ENCODE measurements around the gene TBC1D25.

TBC1D25 gene

GRCh38 chrX:48514868-48515460 is 24.6 kb upstream of the TBC1D25 start:
- TF ChIP-seq RAD21 (IDR thresholded peaks at IDR 0.05; ENCODE audit: low read depth) = no peak
- TF ChIP-seq NFIC (IDR thresholded peaks at IDR 0.05) = no peak
- no peak for TF ChIP-seq EGR1 (IDR thresholded peaks at IDR 0.05)
- no peak for TF ChIP-seq MAX (IDR thresholded peaks at IDR 0.05)
- no peak for TF ChIP-seq ZBTB7A (IDR thresholded peaks at IDR 0.05; ENCODE audit: low read depth)
- TF ChIP-seq CEBPB (IDR thresholded peaks at IDR 0.05) = no peak
- TF ChIP-seq YY1 (IDR thresholded peaks at IDR 0.05; ENCODE audit: low read depth) = no peak
- no peak for TF ChIP-seq EP300 (IDR thresholded peaks at IDR 0.05; ENCODE audit: borderline replicate concordance)
- TF ChIP-seq TAF1 (IDR thresholded peaks at IDR 0.05; ENCODE audit: low read depth) = no peak
- TF ChIP-seq REST (IDR thresholded peaks at IDR 0.05; ENCODE audit: low read depth) = no peak
- no peak for TF ChIP-seq CREB1 (IDR thresholded peaks at IDR 0.05; ENCODE audit: low read depth)
- TF ChIP-seq FOXM1 (IDR thresholded peaks at IDR 0.05; ENCODE audit: borderline replicate concordance, low read depth) = no peak
- TF ChIP-seq TCF12 (IDR thresholded peaks at IDR 0.05; ENCODE audit: low read depth) = no peak
- TF ChIP-seq TEAD4 (IDR thresholded peaks at IDR 0.05) = no peak
- TF ChIP-seq USF1 (IDR thresholded peaks at IDR 0.05) = no peak

GRCh38 chrX:48515842-48516241 is 23.7 kb upstream of the TBC1D25 start:
- no peak for TF ChIP-seq EP300 (IDR thresholded peaks at IDR 0.05; ENCODE audit: borderline replicate concordance)
- no peak for TF ChIP-seq ZBTB7A (IDR thresholded peaks at IDR 0.05; ENCODE audit: low read depth)
- no peak for TF ChIP-seq MAX (IDR thresholded peaks at IDR 0.05)
- TF ChIP-seq YY1 (IDR thresholded peaks at IDR 0.05; ENCODE audit: low read depth) = no peak
- no peak for TF ChIP-seq TEAD4 (IDR thresholded peaks at IDR 0.05)
- no peak for TF ChIP-seq CEBPB (IDR thresholded peaks at IDR 0.05)
- no peak for TF ChIP-seq TCF12 (IDR thresholded peaks at IDR 0.05; ENCODE audit: low read depth)
- no peak for TF ChIP-seq NFIC (IDR thresholded peaks at IDR 0.05)
- TF ChIP-seq TAF1 (IDR thresholded peaks at IDR 0.05; ENCODE audit: low read depth) = no peak
- TF ChIP-seq USF1 (IDR thresholded peaks at IDR 0.05) = no peak
- TF ChIP-seq FOXM1 (IDR thresholded peaks at IDR 0.05; ENCODE audit: borderline replicate concordance, low read depth) = no peak
- TF ChIP-seq CREB1 (IDR thresholded peaks at IDR 0.05; ENCODE audit: low read depth) = no peak
- no peak for TF ChIP-seq RAD21 (IDR thresholded peaks at IDR 0.05; ENCODE audit: low read depth)
- no peak for TF ChIP-seq REST (IDR thresholded peaks at IDR 0.05; ENCODE audit: low read depth)
- no peak for TF ChIP-seq EGR1 (IDR thresholded peaks at IDR 0.05)

- no peak for TF ChIP-seq YY1 (IDR thresholded peaks at IDR 0.05; ENCODE audit: low read depth)
These were observed 23.2 kb upstream of the TBC1D25 start for GRCh38 chrX:48516285-48516684.

- TF ChIP-seq EP300 (IDR thresholded peaks at IDR 0.05; ENCODE audit: borderline replicate concordance) (no peak), TCF12 (IDR thresholded peaks at IDR 0.05; ENCODE audit: low read depth) (no peak), TAF1 (IDR thresholded peaks at IDR 0.05; ENCODE audit: low read depth) (no peak), CREB1 (IDR thresholded peaks at IDR 0.05; ENCODE audit: low read depth) (no peak), CEBPB (IDR thresholded peaks at IDR 0.05) (no peak), EGR1 (IDR thresholded peaks at IDR 0.05) (no peak), YY1 (IDR thresholded peaks at IDR 0.05; ENCODE audit: low read depth) (no peak), RAD21 (IDR thresholded peaks at IDR 0.05; ENCODE audit: low read depth) (no peak)
These were observed 22.5 kb upstream of the TBC1D25 start for GRCh38 chrX:48516987-48517386.

- TF ChIP-seq CREB1 (IDR thresholded peaks at IDR 0.05; ENCODE audit: low read depth) = no peak
- TF ChIP-seq REST (IDR thresholded peaks at IDR 0.05; ENCODE audit: low read depth) = no peak
- TF ChIP-seq USF1 (IDR thresholded peaks at IDR 0.05) = no peak
- no peak for TF ChIP-seq EGR1 (IDR thresholded peaks at IDR 0.05)
- TF ChIP-seq CEBPB (IDR thresholded peaks at IDR 0.05) = no peak
- TF ChIP-seq RAD21 (IDR thresholded peaks at IDR 0.05; ENCODE audit: low read depth) = no peak
- no peak for TF ChIP-seq ZBTB7A (IDR thresholded peaks at IDR 0.05; ENCODE audit: low read depth)
- TF ChIP-seq FOXM1 (IDR thresholded peaks at IDR 0.05; ENCODE audit: borderline replicate concordance, low read depth) = no peak
- no peak for TF ChIP-seq TCF12 (IDR thresholded peaks at IDR 0.05; ENCODE audit: low read depth)
- no peak for TF ChIP-seq TAF1 (IDR thresholded peaks at IDR 0.05; ENCODE audit: low read depth)
- no peak for TF ChIP-seq EP300 (IDR thresholded peaks at IDR 0.05; ENCODE audit: borderline replicate concordance)
- no peak for TF ChIP-seq MAX (IDR thresholded peaks at IDR 0.05)
- no peak for TF ChIP-seq YY1 (IDR thresholded peaks at IDR 0.05; ENCODE audit: low read depth)
- TF ChIP-seq TEAD4 (IDR thresholded peaks at IDR 0.05) = no peak
- no peak for TF ChIP-seq NFIC (IDR thresholded peaks at IDR 0.05)
These were observed 19.1 kb upstream of the TBC1D25 start for GRCh38 chrX:48520455-48520854.
